DMS153 treated with DMSO at 0.1 percent for 48 hours (cell line): Measurements from ENCODE around the gene PATZ1.
"Not testable (repeated sequence)": the region's sequence is repeated elsewhere in the genome, so short reads cannot be mapped to it uniquely, and the experiment has no call there.

Experiments
- DNase-seq: peaks from one replicate; lab custom pipeline; 2025; ENCODE audit not compliant: unreplicated experiment; lab: John Stamatoyannopoulos, UW

The PATZ1 gene

GRCh38 chr22:31314220-31314619 lies 31.9 kb downstream of the PATZ1 start:
- DNase-seq, result not testable (repeated sequence)

GRCh38 chr22:31313366-31314147 lies 32.6 kb downstream of the PATZ1 start:
- peak; percentile 96 for DNase-seq

GRCh38 chr22:31308181-31308580 lies 38.0 kb downstream of the PATZ1 start:
- no peak for DNase-seq

- no peak for DNase-seq
Observed at GRCh38 chr22:31305194-31305593, 41.0 kb downstream of the PATZ1 start.

GRCh38 chr22:31302537-31302936 lies 43.6 kb downstream of the PATZ1 start:
- no peak for DNase-seq

GRCh38 chr22:31302006-31302405 lies 44.1 kb downstream of the PATZ1 start:
- no peak for DNase-seq

- no peak for DNase-seq
Observed at GRCh38 chr22:31300896-31301295, 45.2 kb downstream of the PATZ1 start.

- DNase-seq, result no peak
Observed at GRCh38 chr22:31295831-31296657, 50.1 kb downstream of the PATZ1 start.

GRCh38 chr22:31295360-31295759 lies 50.8 kb downstream of the PATZ1 start:
- no peak for DNase-seq

GRCh38 chr22:31292236-31292989 lies 53.7 kb downstream of the PATZ1 start, which contains the start of gene PIK3IP1:
TSS of gene PIK3IP1 (minus strand) at chr22:31292488. CDS start at chr22:31292344, 144 bp downstream.
- peak; percentile 73 for DNase-seq

GRCh38 chr22:31291481-31292235 lies 54.5 kb downstream of the PATZ1 start:
- DNase-seq, result no peak

- peak; percentile 90 for DNase-seq
Observed at GRCh38 chr22:31290494-31291471, 55.4 kb downstream of the PATZ1 start.

GRCh38 chr22:31289344-31289743 lies 56.8 kb downstream of the PATZ1 start:
- peak; percentile 68 for DNase-seq

- DNase-seq, result no peak
Observed at GRCh38 chr22:31288496-31289240, 57.5 kb downstream of the PATZ1 start.

- no peak for DNase-seq
Observed at GRCh38 chr22:31287818-31288495, 58.2 kb downstream of the PATZ1 start.

- DNase-seq, result no peak
Observed at GRCh38 chr22:31286360-31287255, 59.5 kb downstream of the PATZ1 start.
